GM23338 (cell line): Measurements from ENCODE around the gene PRLH. TPM values are rescaled to one million over a fixed set of nuclear protein-coding genes. Genes with fewer than 3 reads are reported as not detected.

ENCODE experiments used
- ATAC-seq: fragments of 200-7000 bp; cut with Tn5 transposase; 3 replicates; pipeline ENCODE4 v1.9.1; 2020
- DNase-seq: peaks from one replicate; pipeline ENCODE4 v3.0.0-alpha.2; 2015; ENCODE audit warnings: low spot score
- H2AFZ ChIP-seq: fragments of 200-600 bp; sonication (generic); 2 replicates; pipeline ENCODE4 v1.8.0; 2016; ENCODE audit warnings: antibody characterized with exemption, mild to moderate bottlenecking, moderate library complexity
- H3F3A ChIP-seq: fragments of 200-600 bp; sonication (generic); replicated peaks from 2 replicates; pipeline ENCODE4 v1.8.0; 2017; ENCODE audit warnings: antibody characterized with exemption, mixed run types, low read depth
- H3K27ac ChIP-seq: fragments of 200-600 bp; sonication (generic); 2 replicates; pipeline ENCODE4 v1.6.1; 2016; ENCODE audit warnings: low read depth
- H3K27me3 ChIP-seq: fragments of 200-600 bp; sonication (generic); 2 replicates; pipeline ENCODE4 v1.8.0; 2016; ENCODE audit warnings: mild to moderate bottlenecking, mixed run types, moderate library complexity; ENCODE audit not compliant: insufficient read depth
- H3K36me3 ChIP-seq: fragments of 200-600 bp; sonication (generic); 2 replicates; pipeline ENCODE4 v1.8.0; 2016; ENCODE audit warnings: mild to moderate bottlenecking; ENCODE audit not compliant: insufficient read depth
- H3K4me1 ChIP-seq: fragments of 200-600 bp; sonication (generic); 2 replicates; pipeline ENCODE4 v1.8.0; 2016; ENCODE audit warnings: mild to moderate bottlenecking, moderate library complexity; ENCODE audit not compliant: insufficient read depth
- H3K4me2 ChIP-seq: fragments of 200-600 bp; sonication (generic); 2 replicates; pipeline ENCODE4 v1.7.1; 2017; ENCODE audit warnings: mixed run types
- H3K4me3 ChIP-seq: fragments of 200-600 bp; sonication (generic); 2 replicates; pipeline ENCODE4 v1.6.1; 2016; ENCODE audit warnings: mixed run types
- H3K79me2 ChIP-seq: fragments of 200-600 bp; sonication (generic); replicated peaks from 2 replicates; pipeline ENCODE4 v1.8.0; 2017; ENCODE audit warnings: mild to moderate bottlenecking; ENCODE audit not compliant: insufficient read depth
- H3K9me2 ChIP-seq: fragments of 200-600 bp; sonication (generic); 2 replicates; pipeline ENCODE4 v1.8.0; 2017; ENCODE audit not compliant: insufficient read depth
- H4K20me1 ChIP-seq: fragments of 200-600 bp; sonication (generic); replicated peaks from 2 replicates; pipeline ENCODE4 v1.8.0; 2017; ENCODE audit warnings: mild to moderate bottlenecking; ENCODE audit not compliant: insufficient read depth
- H3K27ac Mint-ChIP-seq: 2 replicates; pipeline ENCODE4 v1.8.0; 2020; ENCODE audit warnings: inconsistent platforms, mild to moderate bottlenecking, moderate library complexity, mixed read lengths
- H3K27me3 Mint-ChIP-seq: 3 replicates; pipeline ENCODE4 v1.8.0; 2022; ENCODE audit warnings: low read depth, mild to moderate bottlenecking, moderate library complexity, mixed read lengths, inconsistent platforms; ENCODE audit not compliant: insufficient read depth, poor library complexity
- H3K36me3 Mint-ChIP-seq: 3 replicates; pipeline ENCODE4 v1.8.0; 2021; ENCODE audit warnings: low read depth, mild to moderate bottlenecking, inconsistent platforms, moderate library complexity, mixed read lengths
- H3K4me1 Mint-ChIP-seq: 3 replicates; pipeline ENCODE4 v1.8.0; 2020; ENCODE audit warnings: mild to moderate bottlenecking, inconsistent platforms, mixed read lengths
- H3K4me3 Mint-ChIP-seq: 3 replicates; pipeline ENCODE4 v1.8.0; 2021; ENCODE audit warnings: moderate library complexity, mild to moderate bottlenecking, inconsistent platforms, mixed read lengths
- H3K9me3 Mint-ChIP-seq: 3 replicates; pipeline ENCODE4 v1.8.0; 2020; ENCODE audit warnings: moderate library complexity, mild to moderate bottlenecking, inconsistent platforms, mixed read lengths
- CREB1 ChIP-seq: fragments of 250-450 bp; sonication (Bioruptor Pico); IDR thresholded peaks from 2 replicates; pipeline ENCODE4 v1.5.0; 2020; ENCODE audit warnings: low read depth, mild to moderate bottlenecking, moderate library complexity
- EZH2 ChIP-seq: fragments of 200-600 bp; sonication (generic); IDR thresholded peaks from one replicate; pipeline ENCODE4 v1.8.0; 2017; ENCODE audit warnings: antibody characterized with exemption, mild to moderate bottlenecking, low read depth; ENCODE audit not compliant: unreplicated experiment
- EZH2phosphoT487 ChIP-seq: fragments of 200-600 bp; sonication (generic); IDR thresholded peaks from one replicate; pipeline ENCODE4 v1.8.1; 2018; ENCODE audit warnings: antibody characterized with exemption; ENCODE audit not compliant: unreplicated experiment
- JUNB ChIP-seq: IDR thresholded peaks from one replicate; pipeline ENCODE4 v1.6.1; 2016; ENCODE audit warnings: antibody characterized with exemption; ENCODE audit not compliant: unreplicated experiment
- NANOG ChIP-seq: IDR thresholded peaks from 2 replicates; pipeline ENCODE4 v1.6.1; 2016; ENCODE audit warnings: antibody characterized with exemption, borderline replicate concordance
- POLR2AphosphoS5 ChIP-seq: IDR thresholded peaks from 2 replicates; pipeline ENCODE4 v1.6.1; 2016; ENCODE audit warnings: antibody characterized with exemption, low read depth
- STAT1 ChIP-seq: IDR thresholded peaks from one replicate; pipeline ENCODE4 v1.6.1; 2016; ENCODE audit warnings: antibody characterized with exemption; ENCODE audit not compliant: unreplicated experiment
- ZNF114 ChIP-seq: fragments of 250-450 bp; sonication (Bioruptor Pico); IDR thresholded peaks from 2 replicates; pipeline ENCODE4 v1.5.0; 2020; ENCODE audit warnings: mild to moderate bottlenecking, moderate library complexity
- ZNF331 ChIP-seq: fragments of 250-450 bp; sonication (Bioruptor Pico); IDR thresholded peaks from 2 replicates; pipeline ENCODE4 v1.5.0; 2020; ENCODE audit warnings: low read depth, mild to moderate bottlenecking, moderate library complexity
- polyA plus RNA-seq: library from polyadenylated mRNA; unstranded; fragments of >200 nt; fragmentation: Nextera tagmentation; extraction: Ambion mirVana; gene quantifications from 2 replicates; pipeline ENCODE4 v1.2.1, GENCODE V29; 2016
- total RNA-seq: library from RNA; depleted of rRNA; stranded (reverse); fragments of >200 nt; shearing (Covaris generic); gene quantifications from 2 replicates; pipeline ENCODE4 v1.2.3, GENCODE V29; 2014
- TF ChIP-seq, protein P1 (sequence below), 2 experiments: fragments of 200-600 bp in 1 of 2; sonication (generic) in 1 of 2; conservative IDR thresholded peaks; 2 replicates each; pipeline versions ENCODE4 v1.5.1 to v1.6.1; 2016 to 2017; ENCODE audit warnings: antibody characterized with exemption in 2 of 2, low read depth in 2 of 2, mild to moderate bottlenecking in 2 of 2, moderate library complexity in 1 of 2
- TF ChIP-seq, protein P2 (sequence below): fragments of 250-450 bp; sonication (Bioruptor Pico); IDR thresholded peaks from 2 replicates; pipeline ENCODE4 v1.5.0; 2020; ENCODE audit warnings: mild to moderate bottlenecking, moderate library complexity
- TF ChIP-seq, protein P3 (sequence below): IDR thresholded peaks from 2 replicates; pipeline ENCODE4 v1.6.1; 2016; ENCODE audit warnings: antibody characterized with exemption
- TF ChIP-seq, protein P4 (sequence below): IDR thresholded peaks from one replicate; pipeline ENCODE4 v1.6.1; 2018; ENCODE audit warnings: antibody characterized with exemption; ENCODE audit not compliant: unreplicated experiment

The PRLH gene
- total and polyA plus RNA-seq, 2 experiments from 2014 or later = not detected

DNA sequence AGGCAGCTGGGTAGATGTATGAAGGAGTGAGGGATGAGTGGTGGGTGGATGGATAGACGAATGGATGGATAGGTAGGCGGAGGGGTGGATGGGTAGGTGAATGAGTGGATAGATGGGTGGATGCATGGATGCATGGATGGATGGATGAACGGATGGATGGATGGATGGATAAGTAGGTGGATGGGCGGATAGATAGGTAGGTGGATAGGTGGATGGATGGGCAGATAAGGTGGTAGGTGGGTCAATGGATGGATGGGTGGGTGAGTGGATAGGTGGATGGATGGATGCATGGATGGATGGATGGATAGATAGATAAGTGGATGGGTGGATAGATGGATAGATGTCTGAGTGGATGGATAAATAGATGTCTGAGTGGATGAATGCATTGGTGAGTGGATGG lies 49.2 kb upstream of the PRLH start:
- Histone ChIP-seq H3K27me3 (no peaks in the 10 kb centered on the region), H3K4me2 (no peak overlapping the region), H3K4me1 (peaks cover 3% of the 10 kb centered on the region; the same call in 1 of the 2 replicates), H3K4me3 (no peak overlapping the region), H3K36me3 (no peaks in the 10 kb centered on the region), H3K27ac (no peak overlapping the region), H4K20me1 (no peaks in the 10 kb centered on the region), H3F3A (no peaks in the 10 kb centered on the region), H3K79me2 (no peaks in the 10 kb centered on the region), H2AFZ (no peak overlapping the region), H3K9me2 (0 out of 2 replicates have a peak, but pooled peaks cover 7% of the 10 kb centered on the region)
- ATAC-seq = no peak
- DNase-seq = no peak
- TF ChIP-seq EZH2phosphoT487 (no peak), NANOG (no peak), JUNB (no peak), STAT1 (no peak), ZNF331 (CRISPR knock-in tag) (no peak), ZNF114 (CRISPR knock-in tag) (no peak), POLR2AphosphoS5 (no peak), CREB1 (CRISPR knock-in tag) (no peak), EZH2 (no peak)
- TF ChIP-seq, protein P1, sequence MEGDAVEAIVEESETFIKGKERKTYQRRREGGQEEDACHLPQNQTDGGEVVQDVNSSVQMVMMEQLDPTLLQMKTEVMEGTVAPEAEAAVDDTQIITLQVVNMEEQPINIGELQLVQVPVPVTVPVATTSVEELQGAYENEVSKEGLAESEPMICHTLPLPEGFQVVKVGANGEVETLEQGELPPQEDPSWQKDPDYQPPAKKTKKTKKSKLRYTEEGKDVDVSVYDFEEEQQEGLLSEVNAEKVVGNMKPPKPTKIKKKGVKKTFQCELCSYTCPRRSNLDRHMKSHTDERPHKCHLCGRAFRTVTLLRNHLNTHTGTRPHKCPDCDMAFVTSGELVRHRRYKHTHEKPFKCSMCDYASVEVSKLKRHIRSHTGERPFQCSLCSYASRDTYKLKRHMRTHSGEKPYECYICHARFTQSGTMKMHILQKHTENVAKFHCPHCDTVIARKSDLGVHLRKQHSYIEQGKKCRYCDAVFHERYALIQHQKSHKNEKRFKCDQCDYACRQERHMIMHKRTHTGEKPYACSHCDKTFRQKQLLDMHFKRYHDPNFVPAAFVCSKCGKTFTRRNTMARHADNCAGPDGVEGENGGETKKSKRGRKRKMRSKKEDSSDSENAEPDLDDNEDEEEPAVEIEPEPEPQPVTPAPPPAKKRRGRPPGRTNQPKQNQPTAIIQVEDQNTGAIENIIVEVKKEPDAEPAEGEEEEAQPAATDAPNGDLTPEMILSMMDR (conservative IDR thresholded peaks at IDR 0.05; ENCODE audit: low read depth in 2 of 2) = no peak
- TF ChIP-seq, protein P2, sequence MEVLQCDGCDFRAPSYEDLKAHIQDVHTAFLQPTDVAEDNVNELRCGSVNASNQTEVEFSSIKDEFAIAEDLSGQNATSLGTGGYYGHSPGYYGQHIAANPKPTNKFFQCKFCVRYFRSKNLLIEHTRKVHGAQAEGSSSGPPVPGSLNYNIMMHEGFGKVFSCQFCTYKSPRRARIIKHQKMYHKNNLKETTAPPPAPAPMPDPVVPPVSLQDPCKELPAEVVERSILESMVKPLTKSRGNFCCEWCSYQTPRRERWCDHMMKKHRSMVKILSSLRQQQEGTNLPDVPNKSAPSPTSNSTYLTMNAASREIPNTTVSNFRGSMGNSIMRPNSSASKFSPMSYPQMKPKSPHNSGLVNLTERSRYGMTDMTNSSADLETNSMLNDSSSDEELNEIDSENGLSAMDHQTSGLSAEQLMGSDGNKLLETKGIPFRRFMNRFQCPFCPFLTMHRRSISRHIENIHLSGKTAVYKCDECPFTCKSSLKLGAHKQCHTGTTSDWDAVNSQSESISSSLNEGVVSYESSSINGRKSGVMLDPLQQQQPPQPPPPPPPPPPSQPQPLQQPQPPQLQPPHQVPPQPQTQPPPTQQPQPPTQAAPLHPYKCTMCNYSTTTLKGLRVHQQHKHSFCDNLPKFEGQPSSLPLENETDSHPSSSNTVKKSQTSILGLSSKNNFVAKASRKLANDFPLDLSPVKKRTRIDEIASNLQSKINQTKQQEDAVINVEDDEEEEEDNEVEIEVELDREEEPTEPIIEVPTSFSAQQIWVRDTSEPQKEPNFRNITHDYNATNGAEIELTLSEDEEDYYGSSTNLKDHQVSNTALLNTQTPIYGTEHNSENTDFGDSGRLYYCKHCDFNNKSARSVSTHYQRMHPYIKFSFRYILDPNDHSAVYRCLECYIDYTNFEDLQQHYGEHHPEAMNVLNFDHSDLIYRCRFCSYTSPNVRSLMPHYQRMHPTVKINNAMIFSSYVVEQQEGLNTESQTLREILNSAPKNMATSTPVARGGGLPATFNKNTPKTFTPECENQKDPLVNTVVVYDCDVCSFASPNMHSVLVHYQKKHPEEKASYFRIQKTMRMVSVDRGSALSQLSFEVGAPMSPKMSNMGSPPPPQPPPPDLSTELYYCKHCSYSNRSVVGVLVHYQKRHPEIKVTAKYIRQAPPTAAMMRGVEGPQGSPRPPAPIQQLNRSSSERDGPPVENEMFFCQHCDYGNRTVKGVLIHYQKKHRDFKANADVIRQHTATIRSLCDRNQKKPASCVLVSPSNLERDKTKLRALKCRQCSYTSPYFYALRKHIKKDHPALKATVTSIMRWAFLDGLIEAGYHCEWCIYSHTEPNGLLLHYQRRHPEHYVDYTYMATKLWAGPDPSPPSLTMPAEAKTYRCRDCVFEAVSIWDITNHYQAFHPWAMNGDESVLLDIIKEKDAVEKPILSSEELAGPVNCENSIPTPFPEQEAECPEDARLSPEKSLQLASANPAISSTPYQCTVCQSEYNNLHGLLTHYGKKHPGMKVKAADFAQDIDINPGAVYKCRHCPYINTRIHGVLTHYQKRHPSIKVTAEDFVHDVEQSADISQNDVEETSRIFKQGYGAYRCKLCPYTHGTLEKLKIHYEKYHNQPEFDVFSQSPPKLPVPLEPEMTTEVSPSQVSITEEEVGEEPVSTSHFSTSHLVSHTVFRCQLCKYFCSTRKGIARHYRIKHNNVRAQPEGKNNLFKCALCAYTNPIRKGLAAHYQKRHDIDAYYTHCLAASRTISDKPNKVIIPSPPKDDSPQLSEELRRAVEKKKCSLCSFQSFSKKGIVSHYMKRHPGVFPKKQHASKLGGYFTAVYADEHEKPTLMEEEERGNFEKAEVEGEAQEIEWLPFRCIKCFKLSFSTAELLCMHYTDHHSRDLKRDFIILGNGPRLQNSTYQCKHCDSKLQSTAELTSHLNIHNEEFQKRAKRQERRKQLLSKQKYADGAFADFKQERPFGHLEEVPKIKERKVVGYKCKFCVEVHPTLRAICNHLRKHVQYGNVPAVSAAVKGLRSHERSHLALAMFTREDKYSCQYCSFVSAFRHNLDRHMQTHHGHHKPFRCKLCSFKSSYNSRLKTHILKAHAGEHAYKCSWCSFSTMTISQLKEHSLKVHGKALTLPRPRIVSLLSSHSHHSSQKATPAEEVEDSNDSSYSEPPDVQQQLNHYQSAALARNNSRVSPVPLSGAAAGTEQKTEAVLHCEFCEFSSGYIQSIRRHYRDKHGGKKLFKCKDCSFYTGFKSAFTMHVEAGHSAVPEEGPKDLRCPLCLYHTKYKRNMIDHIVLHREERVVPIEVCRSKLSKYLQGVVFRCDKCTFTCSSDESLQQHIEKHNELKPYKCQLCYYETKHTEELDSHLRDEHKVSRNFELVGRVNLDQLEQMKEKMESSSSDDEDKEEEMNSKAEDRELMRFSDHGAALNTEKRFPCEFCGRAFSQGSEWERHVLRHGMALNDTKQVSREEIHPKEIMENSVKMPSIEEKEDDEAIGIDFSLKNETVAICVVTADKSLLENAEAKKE (CRISPR knock-in tag) = no peak
- TF ChIP-seq, protein P3, sequence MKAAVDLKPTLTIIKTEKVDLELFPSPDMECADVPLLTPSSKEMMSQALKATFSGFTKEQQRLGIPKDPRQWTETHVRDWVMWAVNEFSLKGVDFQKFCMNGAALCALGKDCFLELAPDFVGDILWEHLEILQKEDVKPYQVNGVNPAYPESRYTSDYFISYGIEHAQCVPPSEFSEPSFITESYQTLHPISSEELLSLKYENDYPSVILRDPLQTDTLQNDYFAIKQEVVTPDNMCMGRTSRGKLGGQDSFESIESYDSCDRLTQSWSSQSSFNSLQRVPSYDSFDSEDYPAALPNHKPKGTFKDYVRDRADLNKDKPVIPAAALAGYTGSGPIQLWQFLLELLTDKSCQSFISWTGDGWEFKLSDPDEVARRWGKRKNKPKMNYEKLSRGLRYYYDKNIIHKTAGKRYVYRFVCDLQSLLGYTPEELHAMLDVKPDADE = no peak
- TF ChIP-seq, protein P4, sequence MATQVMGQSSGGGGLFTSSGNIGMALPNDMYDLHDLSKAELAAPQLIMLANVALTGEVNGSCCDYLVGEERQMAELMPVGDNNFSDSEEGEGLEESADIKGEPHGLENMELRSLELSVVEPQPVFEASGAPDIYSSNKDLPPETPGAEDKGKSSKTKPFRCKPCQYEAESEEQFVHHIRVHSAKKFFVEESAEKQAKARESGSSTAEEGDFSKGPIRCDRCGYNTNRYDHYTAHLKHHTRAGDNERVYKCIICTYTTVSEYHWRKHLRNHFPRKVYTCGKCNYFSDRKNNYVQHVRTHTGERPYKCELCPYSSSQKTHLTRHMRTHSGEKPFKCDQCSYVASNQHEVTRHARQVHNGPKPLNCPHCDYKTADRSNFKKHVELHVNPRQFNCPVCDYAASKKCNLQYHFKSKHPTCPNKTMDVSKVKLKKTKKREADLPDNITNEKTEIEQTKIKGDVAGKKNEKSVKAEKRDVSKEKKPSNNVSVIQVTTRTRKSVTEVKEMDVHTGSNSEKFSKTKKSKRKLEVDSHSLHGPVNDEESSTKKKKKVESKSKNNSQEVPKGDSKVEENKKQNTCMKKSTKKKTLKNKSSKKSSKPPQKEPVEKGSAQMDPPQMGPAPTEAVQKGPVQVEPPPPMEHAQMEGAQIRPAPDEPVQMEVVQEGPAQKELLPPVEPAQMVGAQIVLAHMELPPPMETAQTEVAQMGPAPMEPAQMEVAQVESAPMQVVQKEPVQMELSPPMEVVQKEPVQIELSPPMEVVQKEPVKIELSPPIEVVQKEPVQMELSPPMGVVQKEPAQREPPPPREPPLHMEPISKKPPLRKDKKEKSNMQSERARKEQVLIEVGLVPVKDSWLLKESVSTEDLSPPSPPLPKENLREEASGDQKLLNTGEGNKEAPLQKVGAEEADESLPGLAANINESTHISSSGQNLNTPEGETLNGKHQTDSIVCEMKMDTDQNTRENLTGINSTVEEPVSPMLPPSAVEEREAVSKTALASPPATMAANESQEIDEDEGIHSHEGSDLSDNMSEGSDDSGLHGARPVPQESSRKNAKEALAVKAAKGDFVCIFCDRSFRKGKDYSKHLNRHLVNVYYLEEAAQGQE = no peak
- Mint-ChIP-seq H3K4me3 (no peak overlapping the region), H3K9me3 (no peaks in the 10 kb centered on the region), H3K27ac (no peak overlapping the region), H3K36me3 (no peaks in the 10 kb centered on the region; the same call in 2 of the 3 replicates), H3K27me3 (peaks cover 4% of the 10 kb centered on the region), H3K4me1 (peaks cover 3% of the 10 kb centered on the region)
